Measurements from ENCODE around the gene TRIB2. TPM values are rescaled to one million over a fixed set of nuclear protein-coding genes. Genes with fewer than 3 reads are reported as not detected.

Gene TRIB2
- total and polyA plus RNA-seq, 2 donors (not counting 3 experiments of a cell fraction or from before 2014, with no cell fraction given), result 15.8 to 20.5 TPM

GRCh38 chr2:12717191-12718014, 667 bp downstream of the TRIB2 start:
- TSS peak; percentile 41 for BruUV-seq (replicated peaks)
- ChIA-PET CTCF (interaction anchor here (0.6 to 4.2 kb wide), 57 partner anchors 9 to 892 kb away, joined by 3 to 172 read pairs (median 6); no protein-coding TSS in a partner anchor), POLR2A (interaction anchor here (0.6 to 1.9 kb wide), 10 partner anchors 8 to 888 kb away, joined by 3 to 8 read pairs (median 4); no protein-coding TSS in a partner anchor)
- H3K27ac ChIP-seq (ENCODE audit: insufficient read depth, low read depth, low read length), result peak overlapping the region; percentile 79
- peaks cover 30% of the 10 kb centered on the region for H3K4me1 ChIP-seq (ENCODE audit: control insufficient read depth, extremely low read depth, insufficient read depth, low read length)
- DNase-seq (ENCODE audit: low read depth, low spot score) (peak; percentile 74), FAIRE-seq (peak; percentile 63)
- no peaks in the 10 kb centered on the region for H4K20me1 ChIP-seq (replicated peaks; ENCODE audit: control insufficient read depth, extremely low read depth, insufficient read depth, low read length)
- H3K4me3 ChIP-seq (replicated peaks in 1 of 3; ENCODE audit: insufficient read depth in 1 of 3, low read depth in 1 of 3, low read length in 3 of 3), result peak overlapping the region; percentile 80 to 95 (median 82)
- dilution Hi-C loops (cut with MboI; ENCODE audit: extremely low pct_ligation_motif_present, low sequenced_read_pairs) (loop anchor here (25.0 kb wide), 1 partner anchor 155 kb away; no protein-coding TSS in a partner anchor), intact Hi-C loops (cut with micrococcal nuclease) (loop anchor here (1.0 to 5.0 kb wide), 13 partner anchors 41 to 710 kb away; no protein-coding TSS in a partner anchor)
- H3K9me3 ChIP-seq (replicated peaks; ENCODE audit: control insufficient read depth, insufficient read depth, low read length), result no peaks in the 10 kb centered on the region
- no peaks in the 10 kb centered on the region for H3K27me3 ChIP-seq (ENCODE audit: control insufficient read depth in 2 of 2, insufficient read depth in 2 of 2, low read length in 2 of 2)
- H3K79me2 ChIP-seq (ENCODE audit: control insufficient read depth, insufficient read depth, low read length), result no peaks in the 10 kb centered on the region
- peak overlapping the region; percentile 95 for H3K9ac ChIP-seq (replicated peaks; ENCODE audit: extremely low read depth, insufficient read depth, low read length)
- H3K4me2 ChIP-seq (ENCODE audit: insufficient read depth, low read length), result peak overlapping the region; percentile 78
- TF ChIP-seq GATA2 (IDR thresholded peaks at IDR 0.05; ENCODE audit: insufficient read depth, insufficient read length, low read depth, low read length) (no peak), JUN (IDR thresholded peaks at IDR 0.05; ENCODE audit: borderline replicate concordance, insufficient read depth, insufficient read length, low read depth) (no peak), FOS (IDR thresholded peaks at IDR 0.05; ENCODE audit: borderline replicate concordance, insufficient read depth, low read length) (no peak), EZH2 (IDR thresholded peaks at IDR 0.05; ENCODE audit: borderline replicate concordance, low read depth, low read length, severe bottlenecking) (no peak), MAX (IDR thresholded peaks at IDR 0.05; ENCODE audit: insufficient read depth, insufficient read length) (no peak), POLR2AphosphoS5 (IDR thresholded peaks at IDR 0.05; ENCODE audit: insufficient read depth, low read depth, low read length) (no peak), MYC (IDR thresholded peaks at IDR 0.05; ENCODE audit: low read depth, low read length) (no peak), CTCF (IDR thresholded peaks at IDR 0.05; ENCODE audit: extremely low read depth in 1 of 2, insufficient read depth in 1 of 2, low read depth in 1 of 2, low read length in 2 of 2) (peak in 1 of 2 donors; percentile 34)
- H3K9me1 ChIP-seq (replicated peaks; ENCODE audit: control insufficient read depth, extremely low read depth, insufficient read depth, low read length), result no peaks in the 10 kb centered on the region
- peak overlapping the region; percentile 74 for H2AFZ ChIP-seq (ENCODE audit: low read depth, low read length)
- no peaks in the 10 kb centered on the region for H3K36me3 ChIP-seq (ENCODE audit: control insufficient read depth in 2 of 2, extremely low read depth in 1 of 2, insufficient read depth in 2 of 2, low read length in 2 of 2)
